ENCODE results near the gene NUAK1.
"Not testable (repeated sequence)": the region's sequence is repeated elsewhere in the genome, so short reads cannot be mapped to it uniquely, and the experiment has no call there.

Gene NUAK1

DNA sequence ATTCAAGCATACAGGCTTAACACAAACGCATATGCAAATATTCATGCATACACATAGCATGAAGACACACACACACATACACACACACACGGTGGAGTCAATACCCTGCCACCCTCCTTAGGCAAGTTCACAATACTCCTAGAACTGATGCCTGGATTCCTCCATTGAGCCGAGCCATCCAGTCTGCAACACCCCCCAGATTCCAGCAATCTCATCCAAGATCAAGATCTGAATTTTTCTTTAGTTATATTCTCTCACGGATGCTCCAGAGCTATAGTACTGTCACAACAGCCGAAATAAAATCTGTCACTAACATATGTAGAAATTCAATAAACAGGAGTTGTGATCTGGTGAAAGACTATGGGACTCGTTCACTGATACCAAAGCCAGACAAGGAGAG, 110.8 kb downstream of the NUAK1 start:
- DNase-seq = no peak

DNA sequence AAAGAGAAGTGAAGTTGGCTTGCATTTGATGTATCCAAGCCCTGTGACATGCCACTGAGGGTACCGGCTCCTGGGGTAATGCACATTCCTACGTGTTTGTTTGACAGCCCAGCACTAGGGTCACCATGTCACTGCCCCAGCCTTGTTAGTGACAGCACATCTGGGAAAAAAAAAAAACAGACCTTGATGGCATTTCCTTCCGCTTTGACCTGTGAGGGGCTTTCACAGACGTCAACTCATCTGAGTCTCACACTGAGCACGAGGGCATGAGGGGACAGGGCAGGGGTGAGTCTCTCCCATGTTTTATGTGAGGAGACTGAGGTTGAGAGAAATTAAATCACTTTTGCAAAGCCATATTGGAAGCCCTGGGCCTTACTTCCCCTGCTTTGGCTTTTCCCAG, 111.5 kb downstream of the NUAK1 start:
- DNase-seq = no peak

DNA sequence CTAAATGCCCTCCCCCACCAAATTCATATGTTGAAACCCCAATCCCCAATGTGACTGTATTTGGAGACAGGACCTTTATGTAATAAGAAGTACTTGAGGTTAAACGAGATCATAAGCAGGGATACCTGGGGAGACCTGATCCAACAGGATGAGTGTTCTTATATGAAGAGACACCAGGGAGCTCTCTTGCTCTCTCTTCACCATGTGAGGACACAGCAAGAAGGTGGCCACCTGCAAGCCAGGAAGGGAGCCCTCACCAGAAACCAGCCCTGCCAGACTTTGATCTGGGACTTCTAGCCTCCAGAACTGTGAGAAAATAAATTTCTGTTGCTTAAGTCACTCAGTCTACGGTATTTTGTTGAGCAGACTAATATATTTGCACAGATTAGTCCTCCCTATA, 113.6 kb downstream of the NUAK1 start:
- DNase-seq = no peak

DNA sequence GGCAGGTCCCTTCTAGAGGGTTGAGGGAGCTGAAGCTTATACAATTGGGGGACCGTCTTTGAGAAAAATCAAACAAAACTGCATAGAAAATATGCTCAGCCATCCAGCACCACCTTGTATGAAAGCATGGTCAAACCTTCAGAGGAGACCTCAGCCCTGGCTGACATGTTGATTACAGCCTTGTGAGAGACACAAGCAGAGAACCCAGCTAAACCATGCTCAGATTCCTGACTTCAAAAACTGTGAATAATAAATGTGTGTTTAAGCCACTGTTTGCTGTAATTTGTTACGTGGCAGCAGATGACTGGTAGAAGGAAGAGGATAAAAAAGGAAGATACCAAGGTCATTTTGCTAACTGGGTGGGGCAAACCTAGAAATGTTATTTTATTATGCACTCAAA, 115.7 kb downstream of the NUAK1 start:
- DNase-seq = no peak

DNA sequence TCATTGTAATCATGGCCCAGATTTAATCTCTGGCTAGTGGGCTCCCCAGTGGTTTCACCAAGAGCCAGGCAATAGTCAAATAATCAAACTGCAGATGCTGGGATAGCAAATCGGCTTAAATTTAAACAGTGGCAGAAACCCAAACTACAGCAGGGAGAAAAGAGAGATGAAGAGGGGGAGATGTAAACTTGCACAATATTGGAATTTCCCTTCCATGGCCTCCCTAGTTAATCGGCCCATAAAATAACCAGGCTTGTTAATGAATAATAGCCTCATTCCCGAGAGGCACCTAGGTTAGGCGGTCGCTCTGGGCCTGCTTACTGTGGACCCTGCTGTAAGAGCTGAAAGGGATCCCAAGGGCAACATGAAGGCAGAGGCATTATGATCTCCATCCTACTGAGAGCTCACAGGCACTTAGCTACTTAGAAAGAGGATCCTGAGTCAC, 116.2 kb downstream of the NUAK1 start:
- no peak for DNase-seq

DNA sequence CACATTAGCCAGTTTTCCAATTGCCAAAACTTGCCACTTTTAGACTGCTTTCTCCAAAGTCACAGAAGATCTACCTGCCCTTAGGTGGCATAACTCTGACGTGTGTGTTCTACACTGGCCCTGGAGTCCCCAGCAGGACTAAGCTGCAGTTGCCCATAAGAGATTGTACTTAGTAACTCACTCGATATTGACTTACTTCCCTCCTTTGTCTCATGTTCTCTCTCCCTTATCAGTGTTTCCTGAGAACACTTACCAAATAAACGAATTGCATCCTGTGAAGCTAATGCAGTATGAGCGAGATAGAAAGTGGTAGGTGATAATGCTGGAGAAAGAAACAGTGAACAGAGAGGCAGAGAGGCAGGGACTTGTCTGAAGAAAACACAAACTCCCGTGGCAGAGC, 117.2 kb downstream of the NUAK1 start:
- no peak for DNase-seq

DNA sequence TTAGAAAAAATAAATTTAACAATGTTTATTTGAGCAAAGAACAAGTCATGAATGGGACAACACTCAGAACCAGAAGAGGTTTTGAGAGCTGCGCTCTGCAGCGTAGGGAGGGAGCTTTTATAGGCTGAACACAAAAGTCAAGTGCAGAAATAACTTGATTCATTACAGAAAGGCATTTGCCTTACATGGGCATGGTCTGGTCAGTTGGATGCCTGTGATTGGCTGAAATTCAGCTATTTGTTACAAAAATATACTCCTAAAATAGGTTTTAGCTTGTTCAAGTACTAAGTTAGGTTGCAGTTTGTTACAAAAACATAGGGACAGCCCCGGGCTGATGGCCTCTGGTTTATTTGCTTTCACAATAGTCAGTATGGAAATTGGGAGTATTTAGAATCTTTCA, 118.0 kb downstream of the NUAK1 start:
- no peak for DNase-seq

DNA sequence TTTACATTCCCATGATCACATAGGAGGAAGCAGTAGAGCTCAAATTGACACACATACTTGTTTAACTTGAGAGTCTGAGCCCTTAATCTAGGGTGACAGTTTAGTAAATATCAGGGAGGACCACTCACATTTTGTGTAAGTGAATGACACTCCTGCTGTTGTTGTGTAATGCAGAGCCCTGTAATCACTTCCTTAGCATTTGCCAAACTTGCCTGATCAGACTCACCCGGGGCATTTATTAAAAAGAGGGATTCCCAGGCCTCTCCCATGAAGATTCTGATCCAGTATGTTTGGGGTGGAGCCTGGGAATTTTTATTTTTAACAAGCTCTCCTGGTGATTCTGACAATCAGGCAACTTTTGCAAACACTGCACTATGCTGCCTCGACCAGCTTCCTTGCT, 119.6 kb downstream of the NUAK1 start:
- DNase-seq = no peak

DNA sequence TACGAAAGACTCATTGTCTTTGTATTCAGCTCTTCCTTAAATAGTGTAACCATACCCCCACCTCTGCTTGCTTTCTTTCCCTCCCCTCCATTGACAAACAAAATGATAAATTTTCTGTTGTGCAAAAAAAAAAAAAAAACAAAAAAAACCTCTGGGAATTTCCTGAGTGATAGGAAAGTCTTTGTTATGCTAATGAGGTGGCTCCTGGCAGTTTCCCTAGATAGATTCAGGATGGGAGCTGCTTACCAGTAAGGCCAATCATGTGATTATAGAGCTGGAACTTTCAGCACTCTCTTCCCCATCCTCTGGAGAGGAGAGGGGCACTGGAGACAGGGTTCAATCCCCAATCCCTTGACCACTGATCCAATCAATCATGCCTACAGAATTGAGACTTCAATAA, 120.5 kb downstream of the NUAK1 start:
- no peak for DNase-seq

DNA sequence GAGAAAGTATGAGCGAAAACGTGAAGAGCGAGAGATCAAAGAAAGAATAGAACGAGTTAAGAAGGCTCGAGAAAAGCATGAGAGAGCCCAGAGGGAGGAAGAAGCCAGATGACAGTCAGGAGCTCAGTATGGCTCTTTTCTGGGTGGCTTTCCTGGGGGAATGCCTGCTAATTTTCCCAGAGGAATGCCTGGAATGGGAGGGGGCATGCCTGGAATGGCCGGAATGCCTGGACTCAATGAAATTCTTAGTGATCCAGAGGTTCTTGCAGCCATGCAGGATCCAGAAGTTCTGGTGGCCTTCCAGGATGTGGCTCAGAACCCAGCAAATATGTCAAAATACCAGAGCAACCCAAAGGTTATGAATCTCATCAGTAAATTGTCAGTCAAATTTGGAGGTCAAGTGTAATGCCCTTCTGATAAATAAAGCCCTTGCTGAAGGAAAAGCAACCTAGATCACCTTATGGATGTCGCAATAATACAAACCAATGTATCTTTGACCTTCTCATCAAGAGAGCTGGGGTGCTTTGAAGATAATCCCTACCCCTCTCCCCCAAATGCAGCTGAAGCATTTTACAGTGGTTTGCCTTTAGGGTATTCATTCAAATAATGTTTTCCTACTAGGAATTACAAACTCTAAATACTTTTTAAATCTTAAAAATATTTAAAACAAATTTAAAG, 122.0 kb downstream of the NUAK1 start:
- not testable (repeated sequence) for DNase-seq

DNA sequence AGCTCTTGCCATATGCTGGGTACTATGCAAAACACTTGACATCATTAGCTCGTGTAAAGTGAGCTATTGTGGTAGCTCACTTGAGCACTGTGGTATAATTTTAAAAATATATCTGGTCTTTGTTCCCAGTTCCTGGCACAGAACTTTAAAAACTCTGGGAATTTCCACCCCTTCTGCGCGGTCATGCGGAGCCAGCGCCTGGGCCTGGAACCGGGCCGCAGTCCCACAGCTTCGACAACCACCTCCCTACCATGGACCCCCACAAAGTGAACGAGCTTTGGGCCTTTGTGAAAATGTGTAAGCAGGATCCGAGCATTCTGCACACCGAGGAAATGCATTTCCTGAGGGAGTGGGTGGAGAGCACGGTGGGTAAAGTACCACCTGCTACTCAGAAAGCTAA, 123.1 kb downstream of the NUAK1 start:
- DNase-seq = no peak

DNA sequence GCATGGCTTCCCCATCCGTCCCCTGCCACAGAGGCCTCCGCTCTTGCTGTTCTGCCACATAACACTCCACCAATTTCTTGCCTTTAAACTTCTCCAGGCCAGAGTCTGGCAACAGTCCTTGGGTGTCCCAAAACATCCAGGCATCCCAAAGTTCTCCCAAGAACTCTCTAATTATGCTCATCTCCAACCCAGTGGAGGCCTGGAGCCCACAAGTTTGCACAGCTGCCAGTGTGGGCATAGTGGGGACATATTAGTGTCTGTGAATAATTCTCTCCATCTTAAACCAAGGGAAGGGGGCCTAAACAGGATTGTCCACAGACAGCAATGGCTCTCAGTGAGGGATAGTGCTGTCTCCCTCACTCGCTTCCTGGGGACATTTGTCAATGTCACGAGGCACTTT, 124.8 kb downstream of the NUAK1 start:
- DNase-seq = no peak

Data from NCI-H510A (cell line).